ENCODE data around the gene OSBPL7. TPM values are rescaled to one million over a fixed set of nuclear protein-coding genes. Genes with fewer than 3 reads are reported as not detected.

The OSBPL7 gene
- total and polyA plus RNA-seq, 2 of the 13 experiments (the other 11 are each of a cell fraction or from before 2014, with no cell fraction given) = 4.7 to 6.6 TPM

DNA sequence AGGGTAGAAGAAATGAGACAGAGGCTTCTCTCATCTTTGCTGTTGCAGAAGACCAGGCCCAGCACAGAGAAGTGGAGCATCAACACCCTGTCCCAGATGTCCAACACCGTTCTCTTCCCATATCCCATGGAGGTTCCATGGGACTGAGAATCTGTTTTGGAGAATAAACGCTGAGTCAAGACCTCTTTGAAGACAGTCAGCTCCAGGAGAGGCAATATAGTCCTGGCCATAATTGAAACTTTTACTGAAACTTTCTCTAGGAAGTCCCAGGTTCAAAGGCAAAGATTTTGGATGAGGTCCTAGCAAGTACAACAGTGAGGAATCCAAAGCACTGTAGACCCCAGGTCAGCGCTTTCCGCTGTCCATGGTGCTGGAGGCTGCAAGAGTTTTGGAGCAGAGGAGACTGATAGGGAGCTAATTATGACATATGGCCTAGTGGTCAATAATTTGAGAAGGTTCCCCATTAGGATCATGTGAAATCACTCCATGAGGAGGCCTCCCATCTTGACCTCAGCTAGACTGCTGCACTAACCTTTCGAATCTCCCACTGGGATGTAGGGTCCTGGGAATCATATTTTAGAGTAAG is 36.0 kb downstream of the OSBPL7 start (continued):
- TF ChIP-seq ZNF775 (CRISPR knock-in tag; IDR thresholded peaks at IDR 0.05; ENCODE audit: borderline replicate concordance) (no peak), U2AF2 (IDR thresholded peaks at IDR 0.05; ENCODE audit: low read depth, low read length) (no peak), ZNF879 (CRISPR knock-in tag; IDR thresholded peaks at IDR 0.05) (no peak)
- TF ChIP-seq, protein P1, sequence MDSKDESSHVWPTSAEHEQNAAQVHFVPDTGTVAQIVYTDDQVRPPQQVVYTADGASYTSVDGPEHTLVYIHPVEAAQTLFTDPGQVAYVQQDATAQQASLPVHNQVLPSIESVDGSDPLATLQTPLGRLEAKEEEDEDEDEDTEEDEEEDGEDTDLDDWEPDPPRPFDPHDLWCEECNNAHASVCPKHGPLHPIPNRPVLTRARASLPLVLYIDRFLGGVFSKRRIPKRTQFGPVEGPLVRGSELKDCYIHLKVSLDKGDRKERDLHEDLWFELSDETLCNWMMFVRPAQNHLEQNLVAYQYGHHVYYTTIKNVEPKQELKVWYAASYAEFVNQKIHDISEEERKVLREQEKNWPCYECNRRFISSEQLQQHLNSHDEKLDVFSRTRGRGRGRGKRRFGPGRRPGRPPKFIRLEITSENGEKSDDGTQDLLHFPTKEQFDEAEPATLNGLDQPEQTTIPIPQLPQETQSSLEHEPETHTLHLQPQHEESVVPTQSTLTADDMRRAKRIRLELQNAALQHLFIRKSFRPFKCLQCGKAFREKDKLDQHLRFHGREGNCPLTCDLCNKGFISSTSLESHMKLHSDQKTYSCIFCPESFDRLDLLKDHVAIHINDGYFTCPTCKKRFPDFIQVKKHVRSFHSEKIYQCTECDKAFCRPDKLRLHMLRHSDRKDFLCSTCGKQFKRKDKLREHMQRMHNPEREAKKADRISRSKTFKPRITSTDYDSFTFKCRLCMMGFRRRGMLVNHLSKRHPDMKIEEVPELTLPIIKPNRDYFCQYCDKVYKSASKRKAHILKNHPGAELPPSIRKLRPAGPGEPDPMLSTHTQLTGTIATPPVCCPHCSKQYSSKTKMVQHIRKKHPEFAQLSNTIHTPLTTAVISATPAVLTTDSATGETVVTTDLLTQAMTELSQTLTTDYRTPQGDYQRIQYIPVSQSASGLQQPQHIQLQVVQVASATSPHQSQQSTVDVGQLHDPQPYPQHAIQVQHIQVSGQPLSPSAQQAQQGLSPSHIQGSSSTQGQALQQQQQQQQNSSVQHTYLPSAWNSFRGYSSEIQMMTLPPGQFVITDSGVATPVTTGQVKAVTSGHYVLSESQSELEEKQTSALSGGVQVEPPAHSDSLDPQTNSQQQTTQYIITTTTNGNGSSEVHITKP (CRISPR knock-in tag; IDR thresholded peaks at IDR 0.05; ENCODE audit: low read depth) = no peak
- TF ChIP-seq, protein P2, sequence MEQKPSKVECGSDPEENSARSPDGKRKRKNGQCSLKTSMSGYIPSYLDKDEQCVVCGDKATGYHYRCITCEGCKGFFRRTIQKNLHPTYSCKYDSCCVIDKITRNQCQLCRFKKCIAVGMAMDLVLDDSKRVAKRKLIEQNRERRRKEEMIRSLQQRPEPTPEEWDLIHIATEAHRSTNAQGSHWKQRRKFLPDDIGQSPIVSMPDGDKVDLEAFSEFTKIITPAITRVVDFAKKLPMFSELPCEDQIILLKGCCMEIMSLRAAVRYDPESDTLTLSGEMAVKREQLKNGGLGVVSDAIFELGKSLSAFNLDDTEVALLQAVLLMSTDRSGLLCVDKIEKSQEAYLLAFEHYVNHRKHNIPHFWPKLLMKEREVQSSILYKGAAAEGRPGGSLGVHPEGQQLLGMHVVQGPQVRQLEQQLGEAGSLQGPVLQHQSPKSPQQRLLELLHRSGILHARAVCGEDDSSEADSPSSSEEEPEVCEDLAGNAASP (CRISPR knock-in tag; IDR thresholded peaks at IDR 0.05; ENCODE audit: borderline replicate concordance) = peak; percentile 67; the same call in 1 of the 2 replicates
- TF ChIP-seq, protein P3, sequence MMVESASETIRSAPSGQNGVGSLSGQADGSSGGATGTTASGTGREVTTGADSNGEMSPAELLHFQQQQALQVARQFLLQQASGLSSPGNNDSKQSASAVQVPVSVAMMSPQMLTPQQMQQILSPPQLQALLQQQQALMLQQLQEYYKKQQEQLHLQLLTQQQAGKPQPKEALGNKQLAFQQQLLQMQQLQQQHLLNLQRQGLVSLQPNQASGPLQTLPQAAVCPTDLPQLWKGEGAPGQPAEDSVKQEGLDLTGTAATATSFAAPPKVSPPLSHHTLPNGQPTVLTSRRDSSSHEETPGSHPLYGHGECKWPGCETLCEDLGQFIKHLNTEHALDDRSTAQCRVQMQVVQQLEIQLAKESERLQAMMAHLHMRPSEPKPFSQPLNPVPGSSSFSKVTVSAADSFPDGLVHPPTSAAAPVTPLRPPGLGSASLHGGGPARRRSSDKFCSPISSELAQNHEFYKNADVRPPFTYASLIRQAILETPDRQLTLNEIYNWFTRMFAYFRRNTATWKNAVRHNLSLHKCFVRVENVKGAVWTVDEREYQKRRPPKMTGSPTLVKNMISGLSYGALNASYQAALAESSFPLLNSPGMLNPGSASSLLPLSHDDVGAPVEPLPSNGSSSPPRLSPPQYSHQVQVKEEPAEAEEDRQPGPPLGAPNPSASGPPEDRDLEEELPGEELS (CRISPR knock-in tag; IDR thresholded peaks at IDR 0.05) = no peak
- TF ChIP-seq, protein P4, sequence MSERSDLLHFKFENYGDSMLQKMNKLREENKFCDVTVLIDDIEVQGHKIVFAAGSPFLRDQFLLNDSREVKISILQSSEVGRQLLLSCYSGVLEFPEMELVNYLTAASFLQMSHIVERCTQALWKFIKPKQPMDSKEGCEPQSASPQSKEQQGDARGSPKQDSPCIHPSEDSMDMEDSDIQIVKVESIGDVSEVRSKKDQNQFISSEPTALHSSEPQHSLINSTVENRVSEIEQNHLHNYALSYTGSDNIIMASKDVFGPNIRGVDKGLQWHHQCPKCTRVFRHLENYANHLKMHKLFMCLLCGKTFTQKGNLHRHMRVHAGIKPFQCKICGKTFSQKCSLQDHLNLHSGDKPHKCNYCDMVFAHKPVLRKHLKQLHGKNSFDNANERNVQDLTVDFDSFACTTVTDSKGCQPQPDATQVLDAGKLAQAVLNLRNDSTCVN (CRISPR knock-in tag; IDR thresholded peaks at IDR 0.05; ENCODE audit: borderline replicate concordance) = peak; percentile 78; the same call in 1 of the 2 replicates
- TF ChIP-seq, protein P5, sequence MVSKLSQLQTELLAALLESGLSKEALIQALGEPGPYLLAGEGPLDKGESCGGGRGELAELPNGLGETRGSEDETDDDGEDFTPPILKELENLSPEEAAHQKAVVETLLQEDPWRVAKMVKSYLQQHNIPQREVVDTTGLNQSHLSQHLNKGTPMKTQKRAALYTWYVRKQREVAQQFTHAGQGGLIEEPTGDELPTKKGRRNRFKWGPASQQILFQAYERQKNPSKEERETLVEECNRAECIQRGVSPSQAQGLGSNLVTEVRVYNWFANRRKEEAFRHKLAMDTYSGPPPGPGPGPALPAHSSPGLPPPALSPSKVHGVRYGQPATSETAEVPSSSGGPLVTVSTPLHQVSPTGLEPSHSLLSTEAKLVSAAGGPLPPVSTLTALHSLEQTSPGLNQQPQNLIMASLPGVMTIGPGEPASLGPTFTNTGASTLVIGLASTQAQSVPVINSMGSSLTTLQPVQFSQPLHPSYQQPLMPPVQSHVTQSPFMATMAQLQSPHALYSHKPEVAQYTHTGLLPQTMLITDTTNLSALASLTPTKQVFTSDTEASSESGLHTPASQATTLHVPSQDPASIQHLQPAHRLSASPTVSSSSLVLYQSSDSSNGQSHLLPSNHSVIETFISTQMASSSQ (IDR thresholded peaks at IDR 0.05; ENCODE audit: low read depth) = no peak
- TF ChIP-seq, protein P5 (CRISPR knock-in tag; IDR thresholded peaks at IDR 0.05; ENCODE audit: borderline replicate concordance) = no peak
- TF ChIP-seq, protein P6, sequence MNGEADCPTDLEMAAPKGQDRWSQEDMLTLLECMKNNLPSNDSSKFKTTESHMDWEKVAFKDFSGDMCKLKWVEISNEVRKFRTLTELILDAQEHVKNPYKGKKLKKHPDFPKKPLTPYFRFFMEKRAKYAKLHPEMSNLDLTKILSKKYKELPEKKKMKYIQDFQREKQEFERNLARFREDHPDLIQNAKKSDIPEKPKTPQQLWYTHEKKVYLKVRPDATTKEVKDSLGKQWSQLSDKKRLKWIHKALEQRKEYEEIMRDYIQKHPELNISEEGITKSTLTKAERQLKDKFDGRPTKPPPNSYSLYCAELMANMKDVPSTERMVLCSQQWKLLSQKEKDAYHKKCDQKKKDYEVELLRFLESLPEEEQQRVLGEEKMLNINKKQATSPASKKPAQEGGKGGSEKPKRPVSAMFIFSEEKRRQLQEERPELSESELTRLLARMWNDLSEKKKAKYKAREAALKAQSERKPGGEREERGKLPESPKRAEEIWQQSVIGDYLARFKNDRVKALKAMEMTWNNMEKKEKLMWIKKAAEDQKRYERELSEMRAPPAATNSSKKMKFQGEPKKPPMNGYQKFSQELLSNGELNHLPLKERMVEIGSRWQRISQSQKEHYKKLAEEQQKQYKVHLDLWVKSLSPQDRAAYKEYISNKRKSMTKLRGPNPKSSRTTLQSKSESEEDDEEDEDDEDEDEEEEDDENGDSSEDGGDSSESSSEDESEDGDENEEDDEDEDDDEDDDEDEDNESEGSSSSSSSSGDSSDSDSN (CRISPR knock-in tag; IDR thresholded peaks at IDR 0.05) = no peak

Measured in HepG2 (cell line).